HG03432 (cell line): ENCODE measurements around the gene NIPAL3.

Experiments
- ATAC-seq: cut with Tn5 transposase; IDR thresholded peaks from one replicate; pipeline ENCODE4 v1.9.1; 2021; ENCODE audit warnings: mild to moderate bottlenecking, moderate library complexity; ENCODE audit not compliant: unreplicated experiment

The NIPAL3 gene

GRCh38 chr1:24390924-24391782 lies 24.4 kb upstream of the NIPAL3 start:
- ATAC-seq, result peak; percentile 54

GRCh38 chr1:24391882-24392603 lies 23.6 kb upstream of the NIPAL3 start:
- peak; percentile 70 for ATAC-seq

GRCh38 chr1:24392604-24392946 lies 23.0 kb upstream of the NIPAL3 start:
- no peak for ATAC-seq

GRCh38 chr1:24392982-24393650 lies 22.5 kb upstream of the NIPAL3 start:
- no peak for ATAC-seq

- no peak for ATAC-seq
These were observed 21.7 kb upstream of the NIPAL3 start for GRCh38 chr1:24393892-24394291.

GRCh38 chr1:24400065-24400464 lies 15.5 kb upstream of the NIPAL3 start:
- no peak for ATAC-seq

- no peak for ATAC-seq
These were observed 11.8 kb upstream of the NIPAL3 start for GRCh38 chr1:24403806-24404205.

GRCh38 chr1:24406788-24407187 lies 8.8 kb upstream of the NIPAL3 start:
- ATAC-seq, result no peak

- ATAC-seq, result no peak
These were observed 6.1 kb upstream of the NIPAL3 start for GRCh38 chr1:24409535-24409934.

GRCh38 chr1:24410750-24411149 lies 4.9 kb upstream of the NIPAL3 start:
- ATAC-seq, result no peak

GRCh38 chr1:24411963-24412362 lies 3.6 kb upstream of the NIPAL3 start:
- ATAC-seq, result no peak

- ATAC-seq, result no peak
These were observed 3.2 kb upstream of the NIPAL3 start for GRCh38 chr1:24412408-24412807.

- peak; percentile 36 for ATAC-seq
These were observed 2.0 kb upstream of the NIPAL3 start, which contains the start of gene STPG1 for GRCh38 chr1:24413350-24414163. Gene STPG1, minus strand, starts transcription at chr1:24413782. Its CDS starts 12,394 bp downstream, at chr1:24401388.

GRCh38 chr1:24414775-24415333 lies 748 bp upstream of the NIPAL3 start:
- ATAC-seq, result no peak

- ATAC-seq, result peak; percentile 8
These were observed 486 bp downstream of the NIPAL3 start for GRCh38 chr1:24415910-24416665.

- no peak for ATAC-seq
These were observed 1.2 kb downstream of the NIPAL3 start for GRCh38 chr1:24416666-24417391.

GRCh38 chr1:24417681-24418080 lies 2.1 kb downstream of the NIPAL3 start:
- no peak for ATAC-seq

- no peak for ATAC-seq
These were observed 3.5 kb downstream of the NIPAL3 start for GRCh38 chr1:24418898-24419628.
